Activated CD4-positive, alpha-beta T cell treated with anti-CD3 and anti-CD28 coated beads, Interleukin-2, amount 50 U/mL, for 24 hours (primary cell): ENCODE results near the gene RPTN.

ENCODE experiments used
- DNase-seq, 2 donors: peaks; one replicate each; pipeline ENCODE4 v3.0.0-alpha.2; 2020; ENCODE audit warnings: low read depth in 1 of 2, low spot score in 1 of 2

RPTN gene

DNA sequence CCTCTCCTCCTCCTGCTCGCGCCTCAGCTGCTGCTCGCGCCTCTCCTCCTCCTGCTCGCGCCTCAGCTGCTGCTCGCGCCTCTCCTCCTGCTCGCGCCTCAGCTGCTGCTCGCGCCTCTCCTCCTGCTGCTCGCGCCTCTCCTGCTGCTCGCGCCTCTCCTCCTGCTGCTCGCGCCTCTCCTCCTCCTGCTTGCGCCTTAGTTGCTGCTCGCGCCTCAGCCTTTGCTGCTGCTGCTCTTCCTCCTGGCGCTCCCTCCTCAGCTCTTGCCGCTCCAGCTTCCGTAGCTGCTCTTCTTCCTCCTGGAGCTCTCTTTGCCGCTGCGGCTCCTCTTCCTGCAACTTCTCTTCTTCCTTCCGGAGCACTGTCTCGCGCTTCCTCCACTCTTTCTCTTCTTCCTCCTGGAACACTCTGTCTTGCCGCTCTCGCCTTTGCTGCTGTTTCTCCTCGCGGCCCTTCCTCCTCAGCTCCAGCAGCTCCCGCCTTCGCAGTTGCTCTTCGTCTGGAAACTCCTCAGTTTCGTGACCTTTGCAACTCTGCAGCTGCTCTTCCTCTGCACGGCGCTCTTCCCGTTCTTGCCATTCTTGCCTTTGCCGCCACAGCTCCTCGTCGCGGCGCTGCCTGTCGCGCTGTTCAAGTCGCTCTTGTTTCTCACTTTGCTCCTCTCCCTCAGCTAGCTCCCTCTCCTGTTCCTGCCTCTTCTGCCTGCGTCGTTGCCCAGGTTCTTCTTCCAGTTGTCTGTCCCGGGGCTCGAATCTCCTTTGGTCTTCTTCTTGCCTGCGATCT lies 46.7 kb downstream of the RPTN start:
- DNase-seq: no peak

DNA sequence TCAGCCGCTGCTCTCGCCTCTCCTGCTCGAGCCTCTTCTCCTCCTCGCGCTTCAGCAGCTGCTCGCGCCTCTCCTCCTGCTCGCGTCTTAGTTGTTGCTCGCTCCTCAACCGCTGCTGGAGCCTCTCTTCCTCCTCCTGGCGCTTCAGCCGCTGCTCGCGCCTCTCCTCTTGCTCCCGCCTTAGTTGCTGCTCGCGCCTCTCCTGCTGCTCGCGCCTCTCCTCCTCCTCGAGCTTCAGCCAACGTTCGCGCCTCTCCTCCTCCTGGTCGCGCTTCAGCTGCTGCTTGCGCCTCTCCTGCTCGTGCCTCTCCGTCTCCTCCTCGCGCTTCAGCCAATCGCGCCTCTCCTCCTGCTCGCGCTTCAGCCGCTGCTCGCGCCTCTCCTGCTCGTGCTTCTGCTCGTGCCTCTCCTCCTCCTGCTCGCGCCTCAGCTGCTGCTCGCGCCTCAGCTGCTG lies 47.5 kb downstream of the RPTN start:
- DNase-seq: no peak

DNA sequence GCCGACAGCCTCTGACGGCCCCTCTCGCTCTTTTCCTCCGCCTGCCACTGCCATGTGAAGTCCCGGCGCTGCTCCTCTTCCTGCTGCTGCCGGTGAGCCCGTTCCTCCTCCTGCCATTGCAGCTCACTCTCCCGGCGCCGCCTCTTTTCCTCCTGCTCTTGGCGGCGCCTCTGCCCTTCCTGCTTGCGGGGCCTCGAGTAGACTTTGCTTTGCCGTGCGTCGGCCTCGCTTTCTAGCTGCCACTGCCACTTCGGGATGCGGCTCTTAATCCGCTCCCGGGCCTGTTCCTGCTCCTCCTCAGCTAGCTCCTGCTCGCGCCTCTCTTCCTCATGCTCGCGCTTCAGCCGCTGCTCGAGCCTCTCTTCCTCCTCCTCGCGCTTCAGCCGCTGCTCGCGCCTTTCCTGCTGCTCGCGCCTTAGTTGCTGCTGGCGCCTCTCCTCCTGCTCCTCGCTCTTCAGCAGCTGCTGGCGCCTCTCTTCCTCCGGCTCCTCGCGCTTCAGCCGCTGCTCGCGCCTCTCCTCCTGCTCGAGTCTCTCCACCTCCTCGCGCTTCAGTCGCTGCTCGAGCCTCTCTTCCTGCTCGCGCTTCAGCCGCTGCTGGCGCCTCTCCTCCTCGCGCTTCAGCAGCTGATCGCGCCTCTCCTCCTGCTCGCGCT lies 48.0 kb downstream of the RPTN start:
- no peak for DNase-seq

DNA sequence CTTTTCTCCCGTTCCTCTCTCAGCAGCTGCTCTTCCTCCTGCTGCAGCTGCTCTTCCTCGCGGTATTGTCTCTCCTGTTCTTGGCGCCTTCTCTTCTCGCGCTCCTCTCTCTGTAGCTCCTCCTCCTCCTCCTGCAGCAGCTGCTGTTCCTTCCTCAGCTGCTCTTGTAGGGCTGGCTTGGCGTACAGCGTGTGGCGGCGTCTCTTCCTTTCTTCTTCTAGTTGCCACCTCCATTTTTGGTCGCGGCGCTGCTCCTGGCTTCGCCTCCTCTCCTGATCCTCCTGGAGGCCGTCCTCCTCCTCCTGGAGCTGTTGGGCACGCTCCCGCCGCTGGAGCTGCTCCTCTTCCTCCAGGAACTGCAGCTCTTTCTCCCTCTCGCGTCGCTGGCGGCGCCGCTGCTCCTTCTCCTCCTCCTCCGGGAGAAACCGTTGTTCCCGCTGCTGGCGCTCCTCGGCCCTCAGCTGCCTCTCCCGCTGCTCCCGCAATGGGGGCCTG lies 48.6 kb downstream of the RPTN start:
- DNase-seq: no peak

DNA sequence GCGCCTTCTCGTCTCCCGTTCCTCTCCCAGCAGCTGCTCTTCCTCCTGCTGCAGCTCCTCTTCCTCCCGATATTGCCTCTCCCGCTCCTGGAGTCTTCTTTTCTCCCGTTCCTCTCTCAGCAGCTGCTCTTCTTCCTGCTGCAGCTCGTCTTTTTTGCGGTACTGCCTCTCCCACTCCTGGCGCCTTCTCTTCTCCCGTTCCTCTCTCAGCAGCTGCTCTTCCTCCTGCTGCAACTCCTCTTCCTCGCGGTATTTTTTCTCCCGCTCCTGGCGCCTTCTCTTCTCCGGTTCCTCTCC lies 49.1 kb downstream of the RPTN start:
- DNase-seq: no peak

DNA sequence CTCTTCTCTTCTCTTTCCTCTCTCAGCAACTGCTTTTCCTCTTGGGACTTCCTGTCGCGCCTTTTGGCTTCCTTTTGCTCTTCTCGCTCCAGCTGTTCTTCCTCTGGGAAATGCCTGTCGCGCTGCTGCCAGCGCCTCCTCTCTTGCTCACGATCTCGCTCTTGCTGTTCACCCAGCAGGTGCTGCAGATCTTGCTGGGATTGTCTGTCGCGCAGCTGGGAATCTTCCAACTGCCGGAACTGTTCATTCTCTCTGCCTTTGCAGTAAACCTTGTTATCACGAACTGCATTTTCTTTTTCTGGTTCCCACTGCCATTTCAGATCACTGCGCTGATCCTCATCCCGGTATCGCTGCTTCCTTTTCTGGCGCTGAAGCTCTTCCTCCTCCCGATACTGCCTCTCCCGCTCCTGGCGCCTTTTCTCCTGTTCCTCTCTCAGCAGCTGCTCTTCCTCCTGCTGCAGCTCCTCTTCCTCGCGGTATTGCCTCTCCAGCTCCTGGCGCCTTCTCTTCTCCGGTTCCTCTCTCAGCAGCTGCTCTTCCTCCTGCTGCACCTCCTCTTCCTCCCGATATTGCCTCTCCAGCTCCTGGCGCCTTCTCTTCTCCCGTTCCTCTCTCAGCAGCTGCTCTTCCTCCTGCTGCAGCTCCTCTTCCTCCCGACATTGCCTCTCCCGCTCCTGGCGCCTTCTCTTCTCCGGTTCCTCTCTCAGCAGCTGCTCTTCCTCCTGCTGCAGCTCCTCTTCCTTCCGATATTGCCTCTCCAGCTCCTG lies 49.6 kb downstream of the RPTN start:
- DNase-seq: no peak

DNA sequence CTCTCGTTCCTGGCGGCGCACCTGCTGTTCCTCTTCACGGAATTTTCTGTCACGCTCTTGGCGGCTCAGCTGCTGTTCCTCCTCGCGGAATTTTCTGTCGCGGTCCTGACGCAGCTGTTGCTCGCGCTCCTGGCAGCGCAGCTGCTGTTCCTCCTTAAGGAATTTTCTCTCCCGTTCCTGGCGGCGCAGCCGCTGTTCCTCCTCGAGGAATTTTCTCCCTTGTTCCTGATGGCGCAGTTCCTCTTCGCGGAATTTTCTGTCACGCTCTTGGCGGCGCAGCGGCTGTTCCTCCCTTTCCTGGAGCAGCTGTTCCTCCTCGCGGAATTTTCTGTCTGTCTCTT lies 50.2 kb downstream of the RPTN start:
- DNase-seq: no peak

DNA sequence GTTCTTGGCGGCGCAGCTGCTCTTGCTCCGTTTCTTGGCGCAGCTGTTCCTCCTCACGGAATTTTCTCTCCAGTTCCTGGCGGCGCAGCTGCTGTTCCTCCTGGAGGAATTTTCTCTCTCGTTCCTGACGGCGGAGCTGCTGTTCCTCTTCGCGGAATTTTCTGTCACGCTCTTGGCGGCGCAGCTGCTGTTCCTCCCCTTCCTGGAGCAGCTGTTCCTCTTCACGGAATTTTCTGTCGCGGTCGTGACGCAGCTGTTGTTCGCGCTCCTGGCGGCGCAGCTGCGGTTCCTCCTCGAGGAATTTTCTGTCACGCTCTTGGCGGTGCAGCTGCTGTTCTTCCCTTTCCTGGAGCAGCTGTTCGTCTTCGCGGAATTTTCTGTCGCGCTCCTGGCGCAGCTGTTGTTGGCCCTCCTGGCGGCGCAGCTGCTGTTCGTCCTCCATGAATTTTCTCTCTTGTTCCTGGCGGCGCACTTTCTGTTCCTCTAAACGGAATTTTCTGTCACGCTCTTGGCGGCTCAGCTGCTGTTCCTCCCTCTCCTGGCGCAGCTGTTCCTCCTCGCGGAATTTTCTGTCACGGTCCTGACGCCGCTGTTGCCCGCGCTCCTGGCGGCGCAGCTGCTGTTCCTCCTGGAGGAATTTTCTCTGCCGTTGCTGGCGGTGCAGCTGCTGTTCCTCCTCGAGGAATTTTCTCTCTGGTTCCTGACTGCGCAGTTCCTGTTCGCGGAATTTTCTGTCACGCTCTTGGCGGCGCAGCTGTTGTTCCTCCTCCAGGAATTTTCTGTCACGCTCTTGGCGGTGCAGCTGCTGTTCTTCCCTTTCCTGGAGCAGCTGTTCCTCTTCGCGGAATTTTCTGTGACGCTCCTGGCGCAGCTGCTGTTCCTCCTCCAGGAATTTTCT lies 50.8 kb downstream of the RPTN start:
- no peak for DNase-seq

DNA sequence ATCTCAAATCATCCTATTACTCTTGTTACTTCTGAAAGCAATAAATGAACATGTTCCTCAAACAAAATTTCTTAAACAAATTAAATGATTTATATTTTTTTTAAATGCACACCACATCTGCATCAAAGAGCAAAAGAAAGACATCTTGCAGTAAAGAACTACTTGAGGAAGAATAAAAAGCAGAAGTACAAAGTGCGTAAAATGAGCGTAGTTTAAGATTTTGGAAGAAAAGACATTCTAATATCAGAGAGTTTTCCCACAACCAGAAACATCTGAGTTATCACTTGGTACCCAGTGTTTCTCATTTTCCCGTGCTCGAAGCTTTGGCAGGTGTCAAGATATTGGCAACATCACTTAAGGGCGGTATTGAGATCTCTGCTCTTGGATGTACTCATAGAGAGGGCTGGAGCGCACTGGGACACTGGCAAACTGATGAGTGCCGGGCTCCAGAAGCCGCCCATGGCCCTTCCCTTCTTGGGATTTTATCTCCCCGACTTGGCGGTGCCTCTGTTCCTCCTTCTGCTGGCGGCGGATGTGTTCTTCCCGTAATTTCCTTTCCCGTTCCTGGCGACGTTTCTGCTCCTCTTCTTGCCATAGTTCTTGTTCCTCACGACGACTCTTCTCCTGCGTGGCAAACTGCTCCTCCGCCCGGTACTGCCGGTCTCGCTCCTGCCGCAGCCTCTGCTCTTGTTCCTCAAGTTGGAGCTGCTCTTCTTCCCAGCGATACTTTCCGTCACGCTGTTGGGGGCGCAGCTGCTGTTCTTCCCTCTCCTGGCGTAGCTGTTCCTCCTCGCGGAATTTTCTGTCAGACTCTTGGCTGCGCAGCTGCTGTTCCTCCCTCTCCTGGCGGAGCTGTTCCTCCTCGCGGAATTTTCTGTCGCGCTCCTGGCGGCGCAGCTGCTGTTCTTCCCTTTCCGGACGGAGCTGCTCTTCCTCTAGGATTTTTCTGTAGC lies 51.7 kb downstream of the RPTN start:
- no peak for DNase-seq

DNA sequence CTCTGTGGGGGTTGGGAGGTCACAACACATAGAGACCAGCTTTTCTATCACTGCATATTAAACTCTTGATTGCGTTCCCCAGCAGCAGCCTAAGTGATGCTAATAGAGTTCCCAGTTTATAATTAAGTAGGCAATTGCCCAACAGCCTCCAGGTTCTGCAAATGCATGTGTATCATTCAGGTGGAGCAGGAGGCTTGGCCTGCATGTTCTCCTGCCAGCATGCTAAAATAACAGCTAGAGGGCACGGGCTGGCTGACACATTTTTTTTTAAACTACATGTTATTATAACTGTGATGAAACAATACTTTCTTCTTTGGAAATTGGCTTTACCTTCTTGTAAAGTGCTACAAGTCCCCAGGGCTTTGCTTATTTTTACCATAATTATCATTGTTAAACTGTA lies 54.2 kb downstream of the RPTN start:
- no peak for DNase-seq
